Stimulated activated CD8-positive, alpha-beta memory T cell treated with anti-CD3 and anti-CD28 coated beads, Interleukin-12 subunit alpha, Interleukin-12 subunit beta, amount 100 ng/mL, for 1 hour (primary cell): ENCODE data around the gene SLC36A2.
"Not testable (repeated sequence)": the region's sequence is repeated elsewhere in the genome, so short reads cannot be mapped to it uniquely, and the experiment has no call there.

Source experiments
- DNase-seq: peaks from one replicate; pipeline ENCODE4 v3.0.0-alpha.2; 2020; ENCODE audit warnings: low read depth

SLC36A2 gene

DNA sequence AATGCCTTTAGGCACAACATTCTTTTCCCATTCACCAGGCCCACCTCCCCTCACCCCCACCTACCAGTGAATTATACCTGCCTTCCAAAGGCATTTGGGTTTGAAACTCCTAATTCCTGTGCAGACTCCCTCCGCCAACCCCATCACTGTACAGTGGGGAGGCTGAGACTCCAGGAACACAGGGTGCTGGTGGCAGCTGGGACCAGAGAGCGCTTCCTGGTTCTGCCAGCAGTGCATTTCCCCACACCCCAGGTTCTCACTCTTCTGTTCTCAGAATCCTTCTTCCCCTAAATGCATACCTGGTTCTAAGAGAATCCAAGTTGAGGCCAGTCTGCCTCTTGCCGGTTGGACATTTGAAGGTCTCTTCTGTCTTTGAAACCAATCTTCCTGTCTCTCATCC lies 21.1 kb downstream of the SLC36A2 start:
- DNase-seq: no peak

DNA sequence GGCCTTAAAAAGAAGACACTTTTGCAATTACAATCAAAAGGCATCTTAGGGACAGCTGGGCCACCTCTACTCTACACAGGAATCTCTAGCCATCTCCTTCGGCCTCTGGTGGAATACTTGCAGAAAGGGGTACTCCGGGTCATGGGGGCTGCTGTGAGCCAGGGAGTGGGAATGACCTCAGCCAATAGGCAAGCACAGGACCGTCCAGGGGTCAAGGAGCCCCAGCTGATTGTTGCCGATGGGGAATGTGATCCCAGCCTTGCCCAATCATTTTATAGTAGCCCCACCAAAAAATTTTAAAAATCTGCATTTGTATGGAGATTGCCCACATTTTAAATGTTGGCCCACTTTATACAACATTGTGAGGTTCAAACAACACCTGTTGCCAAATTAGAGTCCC lies 26.9 kb downstream of the SLC36A2 start:
- no peak for DNase-seq

DNA sequence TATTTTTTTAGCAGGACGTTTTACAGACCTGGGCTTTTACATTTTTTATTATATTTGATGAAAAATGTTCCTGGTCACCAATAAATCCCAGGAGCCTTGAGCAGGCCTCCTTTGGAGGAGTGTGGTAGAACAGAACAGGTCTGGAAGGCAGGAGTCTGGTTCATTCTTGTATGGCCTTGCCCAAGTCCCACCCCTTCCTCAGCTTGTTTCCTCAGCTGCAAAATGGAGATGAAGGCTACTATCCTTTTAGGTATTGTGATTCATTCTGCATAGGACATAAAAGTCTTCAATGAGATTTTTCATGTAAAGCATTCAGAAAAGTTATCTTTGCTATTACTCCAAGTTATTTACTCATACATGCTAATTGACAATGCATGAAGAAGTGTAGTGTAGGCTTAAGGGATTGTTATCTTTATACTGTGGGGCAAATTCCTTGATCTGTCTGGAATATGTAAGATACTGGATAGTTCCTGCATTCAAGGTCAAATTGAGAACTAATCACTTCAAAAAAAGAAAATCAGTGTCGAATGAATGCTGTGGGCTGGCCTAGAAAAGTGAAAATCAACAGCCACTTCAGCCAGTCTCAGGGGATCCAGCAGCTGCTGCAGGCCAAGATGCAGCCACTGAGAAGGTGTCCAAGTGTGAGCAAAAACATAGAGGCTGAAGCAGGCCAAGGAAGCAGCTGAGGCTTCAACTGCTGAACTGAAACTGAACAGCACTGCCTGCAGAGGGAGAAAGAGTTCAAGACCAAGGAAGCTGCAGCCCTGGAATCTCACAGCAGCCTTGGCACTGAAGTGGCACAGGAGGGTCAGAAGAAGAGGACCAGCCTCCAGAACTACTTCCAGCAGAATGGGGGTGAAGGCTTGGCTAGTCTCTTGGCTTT lies 28.3 kb downstream of the SLC36A2 start:
- no peak for DNase-seq

DNA sequence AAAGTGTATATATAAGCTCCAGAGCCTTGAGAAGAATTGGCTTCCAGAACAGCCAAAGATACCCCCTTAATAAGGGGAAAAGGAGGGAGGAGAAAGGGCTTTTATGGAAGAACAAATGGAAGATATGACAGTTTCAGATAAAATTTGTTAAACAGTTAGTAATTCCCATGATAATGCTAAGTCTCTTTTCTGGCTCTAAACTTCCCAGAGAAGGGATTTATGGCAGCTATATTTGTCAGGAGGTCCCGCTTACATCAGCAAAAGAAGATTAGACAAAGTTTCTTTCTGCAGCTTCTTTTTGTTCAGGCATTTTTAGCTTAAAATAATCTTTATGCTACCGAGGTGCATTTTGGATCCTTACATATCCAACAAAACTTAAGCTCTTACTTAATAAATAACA lies 29.5 kb downstream of the SLC36A2 start:
- DNase-seq: no peak

DNA sequence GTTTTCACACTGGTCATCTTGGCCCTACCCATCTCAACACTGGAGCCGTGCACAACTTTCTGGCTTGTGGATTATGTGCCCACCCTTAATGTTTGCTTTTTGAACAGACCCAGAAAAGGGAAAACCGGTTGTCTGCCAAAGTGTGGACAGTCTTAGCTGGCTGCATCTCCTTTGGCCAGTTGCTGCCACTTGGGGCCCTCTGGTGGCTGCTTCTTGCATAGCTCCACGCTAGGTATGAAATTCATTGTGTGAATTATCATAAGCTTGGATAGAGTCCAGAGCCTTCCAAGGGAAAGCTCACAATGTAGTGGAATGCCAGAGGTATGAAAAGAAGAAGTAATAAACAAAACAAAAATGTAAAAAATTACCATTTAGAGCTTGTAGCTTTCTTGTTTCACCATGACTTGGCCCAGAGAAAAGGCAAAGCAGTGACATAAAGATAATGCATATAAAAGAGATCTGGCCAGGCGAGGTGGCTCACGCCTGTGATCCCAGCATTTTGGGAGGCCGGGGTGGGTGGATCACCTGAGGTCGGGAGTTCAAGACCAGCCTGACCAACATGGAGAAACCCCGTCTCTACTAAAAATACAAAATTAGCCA lies 31.3 kb downstream of the SLC36A2 start:
- DNase-seq: peak; percentile 20

DNA sequence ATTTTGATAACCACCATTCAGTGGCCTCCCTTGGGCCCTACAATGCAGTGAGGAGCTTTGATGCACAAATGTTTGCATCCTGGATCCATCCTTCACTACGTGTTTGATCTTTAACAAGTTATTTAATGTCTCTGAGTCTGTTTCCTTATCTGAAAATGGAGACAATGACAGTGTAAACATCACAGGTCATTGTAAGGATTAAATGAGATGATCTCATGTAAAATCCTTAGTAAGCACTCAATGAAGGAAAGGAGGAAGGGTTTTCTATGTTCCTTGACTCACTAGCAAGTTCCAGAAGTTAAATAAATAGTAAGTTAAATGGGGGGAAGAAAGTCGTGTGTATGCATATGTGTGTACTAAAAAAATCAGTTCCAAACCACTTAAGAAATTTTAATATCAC lies 34.0 kb downstream of the SLC36A2 start:
- DNase-seq: no peak

DNA sequence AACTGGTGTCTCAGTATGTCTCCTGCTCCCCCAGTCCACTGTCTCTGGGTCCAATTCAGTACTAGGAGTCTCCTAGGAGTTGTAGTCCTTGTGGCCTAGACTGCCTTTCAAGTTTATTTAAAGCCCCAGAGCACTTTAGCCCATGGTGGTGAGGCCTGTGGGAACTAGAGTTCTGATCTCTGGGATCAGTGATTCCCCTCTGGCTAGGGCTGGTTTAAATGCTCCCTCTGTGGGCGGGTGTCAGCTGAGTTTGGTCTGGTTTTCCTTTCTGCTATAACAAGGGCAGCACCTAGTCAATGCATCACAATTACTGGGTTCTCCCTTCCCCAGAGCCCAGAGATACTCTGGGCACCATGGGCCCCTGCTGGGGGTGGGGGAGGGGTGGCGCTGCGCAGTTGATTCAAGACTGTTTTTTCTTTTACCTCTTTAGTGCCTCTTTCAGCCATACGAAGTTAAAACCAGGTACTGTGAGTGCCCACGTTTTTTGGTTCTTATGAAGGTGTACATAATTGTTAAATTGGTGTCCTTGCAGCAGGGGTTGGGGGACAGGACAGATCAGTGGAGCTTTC lies 34.5 kb downstream of the SLC36A2 start:
- no peak for DNase-seq

DNA sequence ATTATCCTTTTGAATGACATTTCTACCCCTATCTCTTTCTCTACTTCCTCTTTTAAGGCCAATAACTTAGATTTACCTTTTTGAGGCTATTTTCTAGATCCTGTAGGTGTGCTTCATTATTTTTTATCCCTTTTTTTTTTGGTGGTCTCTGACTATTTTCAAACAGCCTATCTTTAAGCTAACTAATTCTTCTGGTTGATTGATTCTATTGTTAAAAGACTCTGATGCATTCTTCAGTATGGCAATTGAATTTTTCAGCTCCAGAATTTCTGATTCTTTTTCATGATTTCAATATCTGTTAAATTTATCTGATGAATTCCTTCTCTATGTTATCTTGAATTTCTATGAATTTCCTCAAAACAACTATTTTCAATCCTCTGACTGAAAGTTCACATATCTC lies 36.4 kb downstream of the SLC36A2 start:
- DNase-seq: no peak

DNA sequence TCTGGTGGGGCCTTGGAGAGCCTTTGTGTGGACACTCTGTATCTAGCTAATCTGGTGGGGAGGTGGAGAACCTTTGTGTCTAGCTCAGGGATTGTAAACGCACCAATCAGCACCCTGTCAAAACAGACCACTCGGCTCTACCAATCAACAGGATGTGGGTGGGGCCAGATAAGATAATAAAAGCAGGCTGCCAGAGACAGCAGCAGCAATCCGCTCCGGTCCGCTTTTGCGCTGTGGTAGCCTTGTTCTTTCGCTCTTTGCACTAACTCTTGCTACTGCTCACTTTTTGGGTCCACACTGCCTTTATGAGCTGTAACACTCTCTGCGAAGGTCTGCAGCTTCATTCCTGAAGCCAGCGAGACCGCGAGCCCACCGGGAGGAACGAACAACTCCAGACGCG lies 37.5 kb downstream of the SLC36A2 start:
- not testable (repeated sequence) for DNase-seq

DNA sequence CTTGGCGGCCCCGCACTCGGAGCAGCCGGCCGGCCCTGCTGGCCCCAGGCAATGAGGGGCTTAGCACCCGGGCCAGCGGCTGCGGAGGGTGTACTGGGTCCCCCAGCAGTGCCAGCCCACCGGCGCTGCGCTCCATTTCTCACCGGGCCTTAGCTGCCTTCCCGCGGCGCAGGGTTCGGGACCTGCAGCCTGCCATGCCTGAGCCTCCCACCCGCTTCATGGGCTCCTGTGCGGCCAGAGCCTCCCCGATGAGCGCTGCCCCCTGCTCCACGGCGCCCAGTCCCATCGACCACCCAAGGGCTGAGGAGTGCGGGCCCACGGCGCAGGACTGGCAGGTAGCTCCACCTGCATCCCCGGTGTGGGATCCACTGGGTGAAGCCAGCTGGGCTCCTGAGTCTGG lies 38.1 kb downstream of the SLC36A2 start:
- not testable (repeated sequence) for DNase-seq

DNA sequence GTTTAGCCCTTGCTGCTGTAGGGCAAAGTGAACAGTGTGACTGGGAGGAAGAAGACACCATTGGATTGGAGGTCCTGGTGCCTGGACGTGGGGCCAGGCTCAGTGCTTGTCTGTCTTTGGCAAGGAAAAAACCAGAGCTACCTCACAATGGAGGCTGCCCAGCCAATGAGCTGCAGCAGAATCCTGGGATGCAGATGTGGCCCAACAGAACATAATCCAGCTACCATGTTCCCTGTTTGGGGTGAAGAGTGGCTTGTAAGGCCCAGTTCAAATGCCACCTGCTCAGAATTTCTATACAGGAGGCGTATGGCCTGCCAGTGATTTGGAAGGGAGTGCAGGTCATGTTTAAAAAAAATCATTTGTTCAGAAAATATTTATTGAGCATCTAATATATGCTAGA lies 43.7 kb downstream of the SLC36A2 start, which contains the start of gene SLC36A3:
SLC36A3 (minus strand) TSS at position 101 of the 400 bp plus-strand sequence. CDS start 412 bp downstream, outside the sequence.
- no peak for DNase-seq

DNA sequence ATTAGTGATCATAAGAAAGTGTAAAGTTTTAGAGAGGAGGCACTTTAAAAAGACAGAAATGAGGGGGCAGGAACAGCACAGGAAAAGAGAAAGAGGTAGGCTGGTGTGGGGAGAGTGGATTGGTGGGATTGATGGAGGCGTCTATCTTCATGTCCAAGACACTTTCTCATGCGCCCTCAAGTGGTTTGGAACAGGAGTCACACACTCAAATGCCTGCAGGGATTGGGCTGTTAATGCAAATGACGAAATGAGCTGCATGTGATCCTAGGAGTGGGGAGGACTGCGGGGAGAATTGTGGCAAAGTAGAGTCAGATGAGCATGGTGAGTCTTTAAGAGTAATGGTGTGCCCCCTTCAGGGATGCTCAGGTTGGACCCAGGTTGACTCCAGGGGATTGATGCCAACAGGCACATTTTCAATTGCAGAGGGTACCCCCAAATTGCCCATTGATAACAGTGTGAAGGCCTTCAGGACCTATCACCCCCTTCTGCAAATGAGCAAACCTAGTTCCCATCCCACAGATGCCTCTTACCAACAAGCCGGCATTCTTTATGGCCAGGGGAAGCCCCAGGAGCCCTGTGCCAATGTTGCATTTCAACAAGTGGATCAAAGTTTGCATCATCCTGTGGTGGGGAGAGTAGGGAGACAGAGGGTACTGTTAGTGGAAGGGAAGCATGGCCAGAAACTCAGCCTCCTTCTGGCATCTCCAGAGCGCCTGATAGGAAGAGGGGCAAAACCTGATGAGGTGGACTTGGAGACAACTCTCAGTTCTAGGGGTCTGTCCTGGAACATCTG lies 49.1 kb downstream of the SLC36A2 start:
- no peak for DNase-seq

DNA sequence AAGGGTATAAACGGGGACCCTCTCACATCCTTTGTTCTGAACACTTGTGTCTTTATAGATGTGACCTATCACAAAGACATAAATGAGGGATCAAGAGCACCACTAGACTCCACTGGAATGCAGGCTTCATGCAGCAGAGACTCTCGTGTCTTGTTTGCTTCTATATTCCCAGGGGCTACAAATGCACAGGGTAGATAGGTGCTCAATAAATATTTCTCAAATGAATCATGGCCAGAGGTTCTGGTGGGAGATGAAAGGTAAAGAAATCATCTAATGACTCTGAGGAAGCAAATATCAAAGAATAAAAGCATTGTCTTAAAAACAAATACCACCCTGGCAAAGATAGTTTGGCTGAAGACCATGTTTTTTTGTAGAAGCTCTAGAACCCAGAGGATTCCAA lies 50.4 kb downstream of the SLC36A2 start:
- DNase-seq: no peak

DNA sequence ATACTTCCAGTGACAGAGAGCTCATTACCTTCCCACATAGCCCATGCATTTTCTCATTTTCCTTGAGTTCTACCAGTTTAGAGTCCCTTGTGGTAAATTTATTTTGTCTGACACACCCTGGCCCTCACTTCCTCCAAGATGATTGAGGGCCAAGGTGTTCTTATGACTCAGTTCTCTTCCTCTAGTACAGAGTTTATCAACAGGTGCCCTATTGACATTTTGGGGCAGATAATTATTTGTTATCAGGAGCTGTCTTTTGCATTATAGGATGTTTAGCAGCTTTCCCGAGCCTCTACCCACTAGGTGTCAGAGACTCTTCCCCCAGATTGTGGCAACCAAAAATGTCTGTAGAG lies 50.9 kb downstream of the SLC36A2 start:
- DNase-seq: no peak

DNA sequence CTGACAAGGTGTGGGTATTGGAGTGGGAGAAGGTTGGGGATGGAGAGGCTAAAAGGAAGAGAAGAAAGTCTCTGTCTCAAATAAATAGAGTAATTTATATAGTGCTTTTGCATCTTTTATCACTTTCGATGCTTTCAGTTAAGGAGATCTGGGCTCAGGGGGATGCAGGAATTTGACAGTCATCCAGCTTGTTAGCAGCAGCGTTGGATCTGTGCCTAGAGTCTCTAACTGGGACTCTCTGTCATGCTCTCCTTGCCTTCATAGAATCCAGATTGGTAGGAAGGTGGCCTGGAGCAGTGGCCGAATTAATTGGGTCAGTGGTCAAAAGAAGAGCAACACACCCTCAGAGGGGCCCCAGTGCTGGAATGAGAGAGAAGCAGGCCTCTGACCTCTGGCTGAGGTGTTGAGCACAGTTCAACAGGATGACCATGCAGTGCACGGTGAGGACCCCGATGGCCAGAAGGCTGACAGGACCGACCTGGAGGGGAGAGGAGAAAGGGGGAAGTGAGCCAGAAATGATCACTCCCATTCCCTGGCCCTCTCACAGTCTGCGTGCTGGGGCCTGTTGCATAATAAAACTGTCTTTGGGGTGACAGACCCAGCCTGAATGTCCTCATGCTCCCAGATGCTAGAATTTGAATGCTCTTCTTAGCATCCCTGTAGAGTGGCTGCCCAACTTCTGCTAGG lies 51.4 kb downstream of the SLC36A2 start:
- no peak for DNase-seq

DNA sequence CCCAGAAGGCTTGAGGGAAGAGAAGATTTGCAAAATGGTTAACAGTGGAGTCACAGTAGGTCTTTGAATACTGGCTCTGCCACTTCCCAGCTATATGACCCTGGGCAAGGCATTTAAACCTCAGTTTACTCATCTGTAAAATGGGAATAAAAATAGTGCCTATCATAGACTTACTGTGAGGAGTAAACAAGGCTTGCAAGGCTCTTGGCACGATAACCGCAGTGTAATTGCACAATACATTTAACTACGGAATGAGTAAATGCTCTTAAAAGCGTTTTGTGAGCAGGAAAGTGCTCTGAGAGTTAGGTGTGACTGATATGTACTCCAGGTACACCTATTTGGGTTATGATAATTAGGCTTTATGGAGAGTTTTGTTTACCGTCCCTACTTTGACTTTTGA lies 52.2 kb downstream of the SLC36A2 start:
- DNase-seq: no peak

DNA sequence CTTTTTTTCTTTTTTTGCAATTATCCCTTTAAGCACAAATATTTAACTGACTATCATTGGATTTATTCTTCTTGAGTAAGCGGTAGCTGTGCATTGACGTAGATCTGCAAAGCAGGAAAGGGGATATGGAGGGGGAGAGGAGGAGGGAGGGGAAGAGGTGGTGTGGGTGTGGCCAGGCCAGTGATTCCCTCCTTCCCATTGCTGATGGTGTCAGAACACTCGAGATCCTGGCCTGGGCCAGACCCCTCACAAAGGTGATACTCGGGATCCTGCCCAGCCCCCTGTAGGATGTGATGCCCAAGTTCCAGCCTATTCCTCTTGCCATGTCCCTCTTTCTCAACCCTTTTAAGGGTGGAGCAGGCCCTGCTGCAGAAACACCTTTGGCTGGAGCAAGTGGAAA lies 53.7 kb downstream of the SLC36A2 start:
- DNase-seq: no peak

DNA sequence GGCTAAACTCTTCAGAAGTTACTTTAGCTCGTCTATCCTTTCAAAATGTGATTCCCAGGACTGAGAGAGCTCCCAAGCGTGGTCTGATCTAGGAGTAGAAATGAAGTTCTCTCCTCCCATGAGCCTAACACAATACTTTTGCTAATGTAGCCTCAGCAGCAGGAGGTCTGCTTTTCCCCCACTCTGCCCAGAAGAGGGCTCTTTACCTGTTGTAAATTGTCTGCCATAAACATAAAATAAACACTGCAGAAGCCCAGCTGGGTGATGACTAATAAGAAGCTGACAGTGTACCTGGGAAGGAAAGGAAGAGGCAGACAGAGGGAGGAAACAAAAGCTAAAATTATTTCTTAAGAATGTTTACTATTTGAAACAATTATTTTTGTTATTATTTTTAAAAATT lies 59.2 kb downstream of the SLC36A2 start:
- DNase-seq: no peak

DNA sequence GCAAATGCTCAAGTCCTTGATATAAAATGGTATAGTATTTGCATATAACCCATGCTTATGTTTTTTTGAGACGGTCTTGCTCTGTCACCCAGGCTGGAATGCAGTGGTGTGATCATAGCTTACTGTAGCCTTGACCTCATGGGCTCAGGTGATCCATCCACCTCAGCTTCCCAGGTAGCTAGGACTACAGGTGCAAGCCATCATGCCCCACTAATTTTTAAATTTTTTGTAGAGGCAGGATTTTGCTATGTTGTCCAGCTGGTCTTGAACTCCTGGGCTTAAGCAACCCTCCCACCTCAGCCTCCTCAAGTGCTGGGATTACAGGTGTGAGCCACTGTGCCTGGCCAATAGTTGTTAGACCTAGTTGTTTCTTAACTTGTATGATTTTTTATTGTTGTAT lies 61.1 kb downstream of the SLC36A2 start:
- no peak for DNase-seq

DNA sequence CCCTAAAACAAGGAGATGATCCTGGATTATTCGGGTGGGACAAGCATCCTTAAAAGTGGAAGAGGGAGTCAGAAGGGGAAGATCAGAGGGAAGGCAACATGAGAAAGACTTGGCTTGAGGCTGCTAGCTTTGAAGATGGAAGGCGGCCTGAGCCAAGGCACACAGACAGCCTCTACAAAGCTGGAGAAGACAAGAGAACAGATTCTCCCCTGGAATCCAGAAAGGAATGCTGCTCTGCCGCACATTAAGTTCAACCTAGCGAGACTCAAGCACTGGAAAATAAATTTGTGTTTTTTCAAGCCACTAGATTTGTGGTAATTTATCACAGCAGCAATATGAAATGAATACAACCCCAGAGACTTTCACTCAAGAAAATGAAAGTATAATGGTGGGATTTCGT lies 61.7 kb downstream of the SLC36A2 start:
- DNase-seq: no peak

DNA sequence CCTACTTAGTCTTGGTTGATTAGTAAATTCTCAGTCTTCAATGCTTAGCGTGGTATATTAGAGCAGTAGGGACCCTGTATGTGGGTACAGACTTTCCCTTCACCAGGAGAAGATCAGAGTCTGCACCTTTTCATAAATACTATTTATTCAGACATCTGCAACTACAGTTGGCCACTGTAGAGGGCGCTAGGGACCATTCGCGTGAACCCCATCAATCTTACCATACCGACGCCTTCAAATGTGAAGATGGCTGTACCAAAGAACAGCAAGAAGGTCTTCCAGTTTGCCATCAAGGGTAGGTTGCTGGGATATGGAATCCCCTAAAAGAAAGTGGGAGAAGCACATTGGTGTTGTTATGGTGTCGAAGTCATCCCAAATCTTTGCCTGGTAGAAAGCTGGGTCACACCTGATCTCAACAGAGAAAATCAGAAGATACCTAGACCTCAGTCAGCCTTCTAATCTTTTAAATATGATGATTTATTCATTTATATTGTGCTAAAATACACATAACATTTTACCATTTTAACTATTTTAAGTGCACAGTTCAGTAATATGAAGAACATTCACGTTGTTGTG lies 62.9 kb downstream of the SLC36A2 start:
- DNase-seq: no peak
